Stimulated activated CD4-positive, alpha-beta T cell treated with anti-CD3 and anti-CD28 coated beads, Interleukin-1b, Interleukin-23, amount 100 ng/mL, for 48 hours (primary cell): ENCODE results near the gene ZNF544.
"Not testable (repeated sequence)": the region's sequence is repeated elsewhere in the genome, so short reads cannot be mapped to it uniquely, and the experiment has no call there.

Source experiments
- DNase-seq: peaks from one replicate; pipeline ENCODE4 v3.0.0-alpha.2; 2020

The ZNF544 gene

GRCh38 chr19:58305932-58306323, 77.2 kb downstream of the ZNF544 start:
- DNase-seq, result no peak

- DNase-seq, result no peak
Observed at GRCh38 chr19:58307736-58308135, 79.0 kb downstream of the ZNF544 start.

DNA sequence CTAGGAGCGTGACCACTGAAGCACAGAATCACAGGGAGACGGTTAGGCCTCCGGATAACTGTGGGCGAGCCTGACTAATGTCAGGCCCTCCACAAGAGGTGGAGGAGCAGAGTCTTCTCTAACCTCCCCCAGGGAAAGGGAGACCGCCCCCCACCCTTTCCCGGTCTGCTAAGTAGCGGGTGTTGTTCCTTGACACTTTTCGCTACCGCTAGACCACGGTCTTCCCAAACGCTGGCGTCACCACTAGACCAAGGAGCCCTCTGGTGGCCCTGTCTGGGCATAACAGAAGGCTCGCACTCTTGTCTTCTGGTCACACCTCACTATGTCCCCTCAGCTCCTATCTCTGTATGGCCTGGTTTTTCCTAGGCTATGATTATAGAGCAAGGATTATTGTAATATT, 82.0 kb downstream of the ZNF544 start:
- DNase-seq, result not testable (repeated sequence)

GRCh38 chr19:58311345-58311865, 82.7 kb downstream of the ZNF544 start:
- DNase-seq, result no peak
